A549 (cell line): ENCODE measurements around the gene NEURL2. TPM values are rescaled to one million over a fixed set of nuclear protein-coding genes. Genes with fewer than 3 reads are reported as not detected.

ENCODE experiments used
- ATAC-seq, 2 experiments: fragments of 200-7000 bp in 1 of 2; fragments of >200 bp in 1 of 2; cut with Nextera tagmentation in 1 of 2; cut with Tn5 transposase in 1 of 2; 3 replicates each; pipeline versions ENCODE4 v1.8.0 to v1.9.1; 2018 to 2020; ENCODE audit warnings: mild to moderate bottlenecking in 1 of 2, moderate library complexity in 1 of 2
- CTCF ChIA-PET: fragments of 300-600 bp; sonication (Branson Sonifier 250); formaldehyde crosslinking; extraction: SDS; loops from one replicate; lab custom pipeline; 2021; ENCODE audit warnings: antibody characterized with exemption, inconsistent platforms; lab: Yijun Ruan, JAX
- POLR2A ChIA-PET: fragments of 350-600 bp; formaldehyde crosslinking; extraction: SDS; loops from one replicate; lab custom pipeline; 2021; ENCODE audit warnings: antibody characterized with exemption, inconsistent platforms; lab: Yijun Ruan, JAX
- DNase-seq, 2 experiments: peaks; one replicate each; pipeline versions ENCODE4 v3.0.0 to v3.0.0-alpha.2; 2011 to 2016; ENCODE audit warnings: low read depth in 1 of 2, low spot score in 1 of 2
- FAIRE-seq: peaks from 2 replicates; lab custom pipeline; 2011; peaks lifted over from hg19 to GRCh38; lab: Jason Lieb, UNC
- H3K27ac ChIP-seq, 2 experiments: fragments of >200 bp; sonication (Bioruptor Twin); formaldehyde crosslinking; 3 replicates each; pipeline ENCODE4 v1.5.1; 2016 to 2017
- H3K4me1 ChIP-seq: fragments of >200 bp; sonication (Bioruptor Twin); formaldehyde crosslinking; 3 replicates; pipeline ENCODE4 v1.6.1; 2016
- H3K4me2 ChIP-seq: fragments of >200 bp; sonication (Bioruptor Twin); formaldehyde crosslinking; 3 replicates; pipeline ENCODE4 v1.6.1; 2016
- H3K4me3 ChIP-seq: fragments of >200 bp; sonication (Bioruptor Twin); formaldehyde crosslinking; 3 replicates; pipeline ENCODE4 v1.5.1; 2016
- H3K9me3 ChIP-seq: fragments of >200 bp; sonication (Bioruptor Twin); formaldehyde crosslinking; 3 replicates; pipeline ENCODE4 v1.6.1; 2016
- CEBPB ChIP-seq, 2 experiments: fragments of >200 bp in 1 of 2; sonication (Bioruptor Twin) in 1 of 2; formaldehyde crosslinking in 1 of 2; IDR thresholded peaks; 2 replicates each; pipeline ENCODE4 v1.6.1; 2012 to 2016
- CHD2 ChIP-seq: fragments of 150-350 bp; IDR thresholded peaks from 2 replicates; pipeline ENCODE4 v1.6.1; 2014; ENCODE audit warnings: low read length; ENCODE audit not compliant: partially characterized antibody
- EHF ChIP-seq: fragments of 250-450 bp; sonication (Bioruptor Pico); IDR thresholded peaks from 2 replicates; pipeline ENCODE4 v1.5.0; 2020; ENCODE audit warnings: mild to moderate bottlenecking
- EHMT2 ChIP-seq: fragments of 200-600 bp; sonication (generic); IDR thresholded peaks from 2 replicates; pipeline ENCODE4 v1.6.1; 2016; ENCODE audit warnings: antibody characterized with exemption, low read depth, mild to moderate bottlenecking, moderate library complexity
- EP300 ChIP-seq, 2 experiments: fragments of >200 bp; sonication (Bioruptor Twin); formaldehyde crosslinking; IDR thresholded peaks; 2 replicates in 1 of 2; 3 replicates in 1 of 2; pipeline ENCODE4 v1.6.1; 2016 to 2017
- FOSB ChIP-seq: fragments of 250-450 bp; sonication (Bioruptor Pico); IDR thresholded peaks from 2 replicates; pipeline ENCODE4 v1.5.0; 2020; ENCODE audit warnings: mild to moderate bottlenecking, moderate library complexity
- FOXS1 ChIP-seq: fragments of 250-450 bp; sonication (Bioruptor Pico); IDR thresholded peaks from 2 replicates; pipeline ENCODE4 v1.5.0; 2020; ENCODE audit warnings: mild to moderate bottlenecking, moderate library complexity
- GATA3 ChIP-seq: IDR thresholded peaks from 2 replicates; pipeline ENCODE4 v1.6.1; 2012; ENCODE audit warnings: borderline replicate concordance
- HEYL ChIP-seq: fragments of 250-450 bp; sonication (Bioruptor Pico); IDR thresholded peaks from 2 replicates; pipeline ENCODE4 v1.8.0; 2021; ENCODE audit warnings: mild to moderate bottlenecking, moderate library complexity
- HOXB5 ChIP-seq: fragments of 250-450 bp; sonication (Bioruptor Pico); IDR thresholded peaks from 2 replicates; pipeline ENCODE4 v1.5.0; 2020; ENCODE audit warnings: mild to moderate bottlenecking, moderate library complexity
- JUN ChIP-seq, 2 experiments: fragments of >200 bp; sonication (Bioruptor Twin); formaldehyde crosslinking; IDR thresholded peaks; 2 replicates in 1 of 2; 3 replicates in 1 of 2; pipeline ENCODE4 v1.6.1; 2016 to 2017
- KDM5A ChIP-seq: fragments of 200-600 bp; sonication (generic); IDR thresholded peaks from 2 replicates; pipeline ENCODE4 v1.6.1; 2016; ENCODE audit warnings: antibody characterized with exemption, mild to moderate bottlenecking
- MAFK ChIP-seq: fragments of 450-650 bp; IDR thresholded peaks from 2 replicates; pipeline ENCODE4 v1.6.1; 2014; ENCODE audit not compliant: partially characterized antibody
- POLR2A ChIP-seq: IDR thresholded peaks from 2 replicates; pipeline ENCODE4 v1.6.1; 2012; ENCODE audit warnings: mild to moderate bottlenecking, low read length
- SMC3 ChIP-seq: fragments of >200 bp; sonication (Bioruptor Twin); formaldehyde crosslinking; IDR thresholded peaks from 3 replicates; pipeline ENCODE4 v1.6.1; 2018; ENCODE audit warnings: inconsistent platforms
- TFCP2L1 ChIP-seq: fragments of 250-450 bp; sonication (Bioruptor Pico); IDR thresholded peaks from 2 replicates; pipeline ENCODE4 v1.5.0; 2021; ENCODE audit warnings: mild to moderate bottlenecking
- TP53 ChIP-seq: fragments of 250-450 bp; sonication (Bioruptor Pico); IDR thresholded peaks from 2 replicates; pipeline ENCODE4 v1.5.0; 2021; ENCODE audit warnings: mild to moderate bottlenecking, moderate library complexity
- ZC3H11A ChIP-seq: fragments of 450-650 bp; IDR thresholded peaks from 2 replicates; pipeline ENCODE4 v1.6.1; 2014; ENCODE audit warnings: antibody characterized with exemption, mild to moderate bottlenecking
- WGBS: methylation state at CpG from one replicate; pipeline ENCODE4 v1.1.6; 2017; ENCODE audit errors: missing lambda C conversion rate; 5-methylcytosine and 5-hydroxymethylcytosine counted together
- polyA plus RNA-seq, 4 experiments: library from polyadenylated mRNA; depleted of rRNA in 3 of 4; stranded (reverse); fragments of >200 nt; fragmentation: RNase III in 1 of 4; extraction: RNeasy Plus Mini Kit Qiagen cat#74134 plus additional on column Dnase treatment in 1 of 4; gene quantifications; 2 replicates in 3 of 4; 3 replicates in 1 of 4; pipeline ENCODE4 v1.2.3, GENCODE V29; 2011 to 2017
- TF ChIP-seq, protein P1 (sequence below): IDR thresholded peaks from 2 replicates; pipeline ENCODE4 v1.6.1; 2012
- TF ChIP-seq, protein P2 (sequence below): fragments of >200 bp; sonication (Bioruptor Twin); formaldehyde crosslinking; IDR thresholded peaks from 3 replicates; pipeline ENCODE4 v1.6.1; 2016
- TF ChIP-seq, protein P3 (sequence below): fragments of 450-650 bp; IDR thresholded peaks from 2 replicates; pipeline ENCODE4 v1.6.1; 2014; ENCODE audit warnings: antibody characterized with exemption
- TF ChIP-seq, protein P4 (sequence below): fragments of >200 bp; sonication (Bioruptor Twin); formaldehyde crosslinking; IDR thresholded peaks from 3 replicates; pipeline ENCODE4 v1.5.1; 2016

NEURL2 gene
- polyA plus RNA-seq, 2 of the 4 experiments (the other 2 are of a cell fraction) = 0.57 to 1.4 TPM

DNA sequence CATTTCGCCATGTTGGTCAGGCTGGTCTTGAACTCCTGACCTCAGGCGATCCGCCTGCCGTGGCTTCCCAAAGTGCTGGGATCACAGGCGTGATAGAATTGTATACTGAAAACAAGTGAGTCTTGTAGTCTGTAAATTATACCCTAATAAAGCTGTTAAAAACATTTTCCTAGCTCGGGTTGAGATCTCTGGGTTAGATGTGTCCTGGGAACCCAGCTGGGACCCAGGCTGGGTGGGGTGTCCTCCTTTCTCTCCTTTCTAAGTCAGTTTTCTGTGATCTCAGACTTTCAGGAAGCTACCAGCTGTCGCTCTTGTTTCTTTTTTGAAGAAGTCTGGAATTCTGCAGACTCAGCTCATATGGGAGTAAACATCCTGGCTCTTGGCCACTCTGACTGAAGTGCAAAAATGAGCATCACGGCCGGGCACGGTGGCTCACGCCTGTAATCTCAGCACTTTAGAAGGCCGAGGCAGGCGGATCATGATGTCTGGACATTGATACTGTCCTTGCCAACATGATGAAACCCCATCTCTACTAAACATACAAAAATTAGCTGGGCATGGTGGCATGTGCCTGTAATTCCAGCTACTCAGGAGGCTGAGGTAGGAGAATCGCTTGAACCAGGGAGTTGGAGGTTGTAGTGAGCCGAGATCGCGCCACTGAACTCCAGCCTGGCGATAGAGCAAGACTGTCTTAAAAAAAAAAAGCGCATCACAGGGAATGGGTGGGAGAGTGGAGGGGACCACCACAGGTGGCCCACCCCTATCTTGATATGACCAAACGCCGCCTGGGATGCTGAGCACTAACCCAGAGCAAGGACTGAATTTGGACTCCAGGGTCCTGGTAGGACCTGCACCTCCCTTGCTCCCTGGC is 33.6 kb upstream of the NEURL2 start:
- Histone ChIP-seq H3K4me2 (no peak overlapping the region), H3K9me3 (no peaks in the 10 kb centered on the region), H3K4me3 (no peak overlapping the region), H3K27ac (no peak overlapping the region), H3K4me1 (no peaks in the 10 kb centered on the region)
- DNase-seq = no peak
- TF ChIP-seq EHMT2 (no peak), POLR2A (no peak), MAFK (peak; percentile 80), TP53 (CRISPR knock-in tag) (no peak), GATA3 (no peak)
- TF ChIP-seq, protein P1, sequence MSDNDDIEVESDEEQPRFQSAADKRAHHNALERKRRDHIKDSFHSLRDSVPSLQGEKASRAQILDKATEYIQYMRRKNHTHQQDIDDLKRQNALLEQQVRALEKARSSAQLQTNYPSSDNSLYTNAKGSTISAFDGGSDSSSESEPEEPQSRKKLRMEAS = no peak
- POLR2A ChIA-PET = interaction anchor here (5.0 kb wide), 1 partner anchor 9 kb away, joined by 30 read pairs; the partner anchor contains the start of gene PCIF1
- FAIRE-seq = no peak
- CTCF ChIA-PET = interaction anchor here (1.3 to 2.6 kb wide), 6 partner anchors 9 to 39 kb away, joined by 3 to 10 read pairs (median 6); no protein-coding TSS in a partner anchor
- 74% methylated on average over 21 of the region's 21 CpGs for WGBS
- ATAC-seq = no peak

DNA sequence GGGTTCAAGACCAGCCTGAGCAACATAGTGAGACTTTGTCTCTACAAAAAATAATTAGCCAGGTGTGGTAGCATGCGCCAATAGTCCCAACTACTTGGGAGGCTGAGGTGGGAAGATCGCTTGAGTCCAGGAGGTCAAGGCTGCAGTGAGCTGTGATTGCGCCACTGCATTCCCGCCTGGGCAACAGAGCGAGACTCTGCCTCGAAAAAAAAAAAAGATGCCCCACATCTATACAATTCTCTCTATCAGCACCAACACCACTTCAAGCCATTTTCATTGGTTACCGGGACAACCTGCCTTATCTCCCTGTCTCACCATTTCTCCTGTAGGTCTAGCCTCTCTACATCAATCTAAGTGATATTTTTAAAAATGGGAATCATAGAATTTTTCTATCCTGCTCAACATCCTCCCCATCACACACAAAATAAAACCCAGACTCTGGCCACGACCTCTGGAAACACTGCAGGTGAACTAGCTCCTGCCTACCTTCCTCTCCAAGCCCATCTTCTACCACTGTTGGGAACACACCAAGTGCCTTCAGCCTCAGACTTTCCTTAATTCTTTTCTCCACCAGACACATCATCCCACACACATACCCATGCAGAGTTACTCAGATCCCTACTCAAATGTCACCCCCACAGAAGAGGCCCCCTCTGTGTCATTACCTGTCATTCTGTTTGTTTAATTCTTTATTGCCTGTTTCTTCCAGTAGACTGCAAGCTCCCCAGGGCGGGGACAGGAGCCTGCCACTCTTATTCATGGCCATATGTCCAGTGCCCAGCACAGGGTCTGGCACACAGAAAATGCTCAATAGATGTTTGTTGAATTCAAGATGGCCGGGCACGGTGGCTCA is 30.6 kb upstream of the NEURL2 start:
- no peak for FAIRE-seq
- no peak overlapping the region for H3K4me3 ChIP-seq
- WGBS = 62% methylated on average over 11 of the region's 11 CpGs
- TF ChIP-seq CHD2 (no peak), TFCP2L1 (CRISPR knock-in tag) (no peak), FOXS1 (CRISPR knock-in tag) (no peak), CEBPB (IDR thresholded peaks at IDR 0.05) (no peak), HOXB5 (CRISPR knock-in tag) (no peak), GATA3 (no peak), HEYL (no peak), ZC3H11A (no peak), SMC3 (no peak), KDM5A (no peak), EP300 (IDR thresholded peaks at IDR 0.05) (no peak), JUN (IDR thresholded peaks at IDR 0.05) (no peak), EHF (CRISPR knock-in tag) (no peak), FOSB (no peak)
- TF ChIP-seq, protein P2, sequence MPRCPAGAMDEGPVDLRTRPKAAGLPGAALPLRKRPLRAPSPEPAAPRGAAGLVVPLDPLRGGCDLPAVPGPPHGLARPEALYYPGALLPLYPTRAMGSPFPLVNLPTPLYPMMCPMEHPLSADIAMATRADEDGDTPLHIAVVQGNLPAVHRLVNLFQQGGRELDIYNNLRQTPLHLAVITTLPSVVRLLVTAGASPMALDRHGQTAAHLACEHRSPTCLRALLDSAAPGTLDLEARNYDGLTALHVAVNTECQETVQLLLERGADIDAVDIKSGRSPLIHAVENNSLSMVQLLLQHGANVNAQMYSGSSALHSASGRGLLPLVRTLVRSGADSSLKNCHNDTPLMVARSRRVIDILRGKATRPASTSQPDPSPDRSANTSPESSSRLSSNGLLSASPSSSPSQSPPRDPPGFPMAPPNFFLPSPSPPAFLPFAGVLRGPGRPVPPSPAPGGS = no peak
- TF ChIP-seq, protein P3, sequence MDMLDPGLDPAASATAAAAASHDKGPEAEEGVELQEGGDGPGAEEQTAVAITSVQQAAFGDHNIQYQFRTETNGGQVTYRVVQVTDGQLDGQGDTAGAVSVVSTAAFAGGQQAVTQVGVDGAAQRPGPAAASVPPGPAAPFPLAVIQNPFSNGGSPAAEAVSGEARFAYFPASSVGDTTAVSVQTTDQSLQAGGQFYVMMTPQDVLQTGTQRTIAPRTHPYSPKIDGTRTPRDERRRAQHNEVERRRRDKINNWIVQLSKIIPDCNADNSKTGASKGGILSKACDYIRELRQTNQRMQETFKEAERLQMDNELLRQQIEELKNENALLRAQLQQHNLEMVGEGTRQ = no peak
- TF ChIP-seq, protein P4, sequence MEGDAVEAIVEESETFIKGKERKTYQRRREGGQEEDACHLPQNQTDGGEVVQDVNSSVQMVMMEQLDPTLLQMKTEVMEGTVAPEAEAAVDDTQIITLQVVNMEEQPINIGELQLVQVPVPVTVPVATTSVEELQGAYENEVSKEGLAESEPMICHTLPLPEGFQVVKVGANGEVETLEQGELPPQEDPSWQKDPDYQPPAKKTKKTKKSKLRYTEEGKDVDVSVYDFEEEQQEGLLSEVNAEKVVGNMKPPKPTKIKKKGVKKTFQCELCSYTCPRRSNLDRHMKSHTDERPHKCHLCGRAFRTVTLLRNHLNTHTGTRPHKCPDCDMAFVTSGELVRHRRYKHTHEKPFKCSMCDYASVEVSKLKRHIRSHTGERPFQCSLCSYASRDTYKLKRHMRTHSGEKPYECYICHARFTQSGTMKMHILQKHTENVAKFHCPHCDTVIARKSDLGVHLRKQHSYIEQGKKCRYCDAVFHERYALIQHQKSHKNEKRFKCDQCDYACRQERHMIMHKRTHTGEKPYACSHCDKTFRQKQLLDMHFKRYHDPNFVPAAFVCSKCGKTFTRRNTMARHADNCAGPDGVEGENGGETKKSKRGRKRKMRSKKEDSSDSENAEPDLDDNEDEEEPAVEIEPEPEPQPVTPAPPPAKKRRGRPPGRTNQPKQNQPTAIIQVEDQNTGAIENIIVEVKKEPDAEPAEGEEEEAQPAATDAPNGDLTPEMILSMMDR = no peak
- no peak for DNase-seq
- no peak overlapping the region for H3K27ac ChIP-seq
- no peaks in the 10 kb centered on the region for H3K9me3 ChIP-seq
- POLR2A ChIA-PET = interaction anchor here (5.0 kb wide), 1 partner anchor 12 kb away, joined by 30 read pairs; the partner anchor contains the start of gene PCIF1
- H3K4me2 ChIP-seq = no peak overlapping the region
- ATAC-seq = no peak
- no peaks in the 10 kb centered on the region for H3K4me1 ChIP-seq
- CTCF ChIA-PET = interaction anchor here (1.5 to 1.7 kb wide), 2 partner anchors 23 to 41 kb away, joined by 5 read pairs; no protein-coding TSS in a partner anchor
